D721Med (cell line): ENCODE results near the gene ALPG.
"Not testable (repeated sequence)": the region's sequence is repeated elsewhere in the genome, so short reads cannot be mapped to it uniquely, and the experiment has no call there.

Source experiments
- DNase-seq: peaks from one replicate; pipeline ENCODE4 v3.0.0; 2011; ENCODE audit warnings: low spot score; ENCODE audit not compliant: insufficient read length
- FAIRE-seq: peaks from 2 replicates; lab custom pipeline; 2011; peaks lifted over from hg19 to GRCh38; lab: Jason Lieb, UNC
- TF ChIP-seq, protein P1 (sequence below): IDR thresholded peaks from 2 replicates; pipeline ENCODE4 v1.5.1; 2012; ENCODE audit warnings: mild to moderate bottlenecking, control low read depth; ENCODE audit not compliant: insufficient read depth; ENCODE audit errors: missing control alignments

ALPG gene

DNA sequence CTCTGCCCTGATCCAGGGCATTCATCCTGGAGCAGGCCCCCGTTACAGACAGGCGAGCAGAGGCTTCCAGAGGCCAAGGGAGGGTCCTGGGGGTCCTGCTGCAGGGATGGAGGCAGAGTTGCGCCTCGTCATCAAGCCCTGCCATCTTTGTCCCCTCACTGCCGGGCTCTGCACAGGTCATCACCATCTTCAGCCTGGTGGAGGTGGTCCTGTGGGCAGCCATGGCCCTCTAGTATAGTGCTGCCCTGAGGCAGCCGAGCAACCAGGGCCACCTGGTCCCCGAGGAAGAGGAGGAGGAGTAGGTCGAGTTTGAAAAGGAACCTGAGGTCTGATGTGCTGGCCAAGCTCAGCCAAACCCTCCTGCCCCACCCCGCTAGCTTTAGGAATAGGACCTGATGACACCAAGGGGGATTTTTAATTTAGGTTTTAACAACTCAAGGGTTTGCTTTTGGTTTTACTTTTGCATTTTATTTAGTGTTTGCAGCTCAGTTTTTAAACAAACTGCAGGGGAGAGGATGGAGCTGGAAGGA, 40.5 kb downstream of the ALPG start:
- DNase-seq (no peak), FAIRE-seq (no peak)
- TF ChIP-seq, protein P1, sequence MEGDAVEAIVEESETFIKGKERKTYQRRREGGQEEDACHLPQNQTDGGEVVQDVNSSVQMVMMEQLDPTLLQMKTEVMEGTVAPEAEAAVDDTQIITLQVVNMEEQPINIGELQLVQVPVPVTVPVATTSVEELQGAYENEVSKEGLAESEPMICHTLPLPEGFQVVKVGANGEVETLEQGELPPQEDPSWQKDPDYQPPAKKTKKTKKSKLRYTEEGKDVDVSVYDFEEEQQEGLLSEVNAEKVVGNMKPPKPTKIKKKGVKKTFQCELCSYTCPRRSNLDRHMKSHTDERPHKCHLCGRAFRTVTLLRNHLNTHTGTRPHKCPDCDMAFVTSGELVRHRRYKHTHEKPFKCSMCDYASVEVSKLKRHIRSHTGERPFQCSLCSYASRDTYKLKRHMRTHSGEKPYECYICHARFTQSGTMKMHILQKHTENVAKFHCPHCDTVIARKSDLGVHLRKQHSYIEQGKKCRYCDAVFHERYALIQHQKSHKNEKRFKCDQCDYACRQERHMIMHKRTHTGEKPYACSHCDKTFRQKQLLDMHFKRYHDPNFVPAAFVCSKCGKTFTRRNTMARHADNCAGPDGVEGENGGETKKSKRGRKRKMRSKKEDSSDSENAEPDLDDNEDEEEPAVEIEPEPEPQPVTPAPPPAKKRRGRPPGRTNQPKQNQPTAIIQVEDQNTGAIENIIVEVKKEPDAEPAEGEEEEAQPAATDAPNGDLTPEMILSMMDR: no peak

GRCh38 chr2:232447638-232448303, 41.1 kb downstream of the ALPG start:
- FAIRE-seq (no peak), DNase-seq (no peak)
- TF ChIP-seq, protein P1: no peak

DNA sequence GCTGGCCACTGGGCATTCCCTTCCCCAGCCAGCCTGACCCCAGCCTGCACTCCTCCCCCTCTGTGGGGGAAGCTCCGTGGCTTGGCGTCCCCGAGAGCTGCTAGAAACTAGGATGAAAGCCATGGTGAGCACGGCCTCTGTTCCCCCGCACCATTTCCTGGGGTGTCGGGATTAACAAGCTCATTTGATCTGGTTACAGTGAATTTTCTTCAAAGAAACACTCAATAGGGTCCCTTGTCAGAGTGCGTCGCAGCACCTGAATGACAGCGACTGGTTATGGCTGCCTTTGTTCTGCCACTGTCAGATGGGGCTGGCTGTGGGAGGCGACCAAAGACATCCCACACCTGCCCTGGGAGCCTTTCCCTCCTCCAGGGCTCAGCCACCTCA, 41.7 kb downstream of the ALPG start:
- DNase-seq: no peak
- FAIRE-seq: no peak
- TF ChIP-seq, protein P1: no peak

DNA sequence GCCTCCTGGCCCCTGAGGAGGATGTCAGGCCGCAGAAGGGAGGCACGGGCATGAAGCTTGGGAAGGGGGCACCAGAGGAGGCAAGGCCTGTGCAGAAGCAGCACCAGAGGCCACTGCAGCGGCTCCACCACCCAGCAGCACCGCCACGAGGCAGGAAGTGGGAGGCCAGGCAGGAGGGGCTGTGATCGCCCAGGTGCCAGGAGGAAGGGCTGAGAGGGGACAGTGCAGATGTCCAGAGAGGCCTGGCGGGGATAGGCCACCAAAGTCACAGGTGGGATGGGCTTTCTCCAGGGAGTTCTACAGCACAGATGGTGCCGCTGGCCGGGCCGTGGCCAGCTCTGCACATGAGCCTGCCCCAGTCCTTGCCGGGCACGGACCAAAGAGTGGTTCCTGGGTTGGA, 43.3 kb downstream of the ALPG start:
- no peak for DNase-seq
- TF ChIP-seq, protein P1: no peak
- FAIRE-seq: no peak

DNA sequence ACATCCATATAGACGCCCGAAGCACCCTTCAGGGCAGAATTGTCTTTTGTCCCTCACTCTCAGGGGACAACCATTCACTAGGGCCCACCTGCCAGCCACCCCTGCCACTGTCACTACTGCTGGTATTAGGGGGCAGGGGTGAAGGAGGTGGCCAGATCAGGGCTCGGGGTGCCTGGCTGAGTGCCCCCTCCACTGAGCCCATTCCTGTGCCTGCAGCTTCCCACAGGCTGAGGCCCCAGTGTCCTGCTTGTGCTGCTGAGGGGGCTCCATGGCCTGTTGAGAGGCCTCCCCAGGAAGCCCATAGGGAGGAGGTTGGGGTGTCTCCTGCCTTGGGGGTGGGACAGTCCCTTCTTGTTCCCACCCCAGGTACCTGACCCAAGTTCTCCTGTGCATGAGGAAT, 45.0 kb downstream of the ALPG start:
- FAIRE-seq, DNase-seq: not testable (repeated sequence)

DNA sequence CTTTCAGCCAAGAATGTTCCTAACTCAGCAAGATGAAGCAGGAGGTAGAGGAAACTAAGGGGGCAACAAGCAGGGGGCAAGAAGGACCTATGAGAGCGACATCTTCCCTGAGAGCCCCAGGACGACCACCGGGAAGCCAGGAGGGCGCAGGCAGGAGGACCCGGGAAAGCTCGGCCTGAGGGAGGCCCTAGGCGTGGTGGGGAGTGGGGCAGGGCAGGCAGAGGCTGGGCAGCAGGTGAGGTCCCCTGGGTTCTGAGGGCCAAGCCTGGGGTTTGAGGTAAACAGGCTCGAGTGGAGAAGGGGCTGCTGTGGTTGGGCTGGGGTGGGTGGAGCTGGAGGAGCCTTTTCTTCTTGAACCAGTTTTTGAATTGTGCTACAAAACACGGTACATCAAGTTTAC, 48.0 kb downstream of the ALPG start:
- FAIRE-seq: no peak
- TF ChIP-seq, protein P1: no peak
- DNase-seq: peak; percentile 1

- FAIRE-seq (no peak), DNase-seq (peak; percentile 5)
- TF ChIP-seq, protein P1: no peak
Observed at GRCh38 chr2:232455426-232456255, 49.0 kb downstream of the ALPG start, which contains the start of gene ALPI. TSS of gene ALPI (plus strand) at chr2:232456153. CDS start at chr2:232456200, 47 bp downstream.
